ENCODE data around the gene MDGA2.
"Not testable (repeated sequence)": the region's sequence is repeated elsewhere in the genome, so short reads cannot be mapped to it uniquely, and the experiment has no call there.

Gene MDGA2

DNA sequence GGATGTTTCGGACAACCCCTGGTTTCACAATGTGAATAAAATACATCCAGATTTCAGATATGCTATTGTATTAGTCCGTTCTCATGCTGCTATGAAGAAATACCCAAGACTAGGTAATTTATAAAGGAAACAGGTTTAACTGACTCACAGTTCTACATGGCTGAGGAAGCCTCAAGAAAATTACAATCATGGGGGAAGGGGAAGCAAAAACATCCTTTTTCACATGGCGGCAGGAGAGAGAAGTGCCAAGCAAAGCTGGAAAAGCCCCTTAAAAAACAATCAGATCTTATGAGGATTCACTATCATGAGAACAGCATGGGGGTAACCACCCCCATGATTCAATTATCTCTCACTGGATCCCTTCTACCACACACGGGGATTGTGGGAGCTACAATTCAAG is 451.7 kb downstream of the MDGA2 start:
- no peak overlapping the region for H3K9ac ChIP-seq (ENCODE audit: insufficient read length)
- no peaks in the 10 kb centered on the region for H3K36me3 ChIP-seq (ENCODE audit: insufficient read depth, low read length)
- TF ChIP-seq EZH2 (IDR thresholded peaks at IDR 0.05) = no peak
- no peak for TF ChIP-seq FOXP2 (optimal IDR thresholded peaks at IDR 0.05; ENCODE audit: control extremely low read depth, extremely low read length, insufficient read depth)
- no peak for TF ChIP-seq POLR2AphosphoS5 (IDR thresholded peaks at IDR 0.05; ENCODE audit: borderline replicate concordance, low read depth, low read length)
- no peaks in the 10 kb centered on the region for H3K9me3 ChIP-seq (ENCODE audit: low read depth, low read length)
- H3K27ac ChIP-seq = no peak overlapping the region
- H3K4me3 ChIP-seq = no peak overlapping the region
- DNase-seq (ENCODE audit: low read depth, low spot score) = no peak

DNA sequence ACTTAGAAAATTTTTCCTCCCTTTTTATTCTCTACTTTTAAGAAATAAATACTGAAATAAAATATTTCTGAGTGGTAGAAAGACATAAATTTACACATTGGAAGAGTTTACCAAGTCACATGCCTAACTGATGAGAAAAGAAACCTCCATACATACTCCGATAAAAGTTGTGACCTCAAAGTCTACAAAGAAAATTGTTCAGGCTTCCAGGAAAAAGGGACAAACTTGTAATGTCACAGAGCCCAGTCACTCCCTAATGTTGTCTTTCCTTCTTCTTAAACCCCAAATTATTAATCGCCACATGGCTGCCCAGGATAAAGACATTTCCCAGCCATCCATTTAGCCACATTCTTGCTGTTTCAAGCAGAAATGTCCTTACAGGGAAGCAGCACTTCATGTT is 455.3 kb downstream of the MDGA2 start:
- TF ChIP-seq EZH2 (IDR thresholded peaks at IDR 0.05) (no peak), FOXP2 (optimal IDR thresholded peaks at IDR 0.05; ENCODE audit: control extremely low read depth, extremely low read length, insufficient read depth) (no peak), POLR2AphosphoS5 (IDR thresholded peaks at IDR 0.05; ENCODE audit: borderline replicate concordance, low read depth, low read length) (no peak)
- Histone ChIP-seq H3K9me3 (ENCODE audit: low read depth, low read length) (no peaks in the 10 kb centered on the region), H3K27ac (no peak overlapping the region), H3K36me3 (ENCODE audit: insufficient read depth, low read length) (no peaks in the 10 kb centered on the region), H3K4me3 (no peak overlapping the region), H3K9ac (ENCODE audit: insufficient read length) (no peak overlapping the region)
- no peak for DNase-seq (ENCODE audit: low read depth, low spot score)

DNA sequence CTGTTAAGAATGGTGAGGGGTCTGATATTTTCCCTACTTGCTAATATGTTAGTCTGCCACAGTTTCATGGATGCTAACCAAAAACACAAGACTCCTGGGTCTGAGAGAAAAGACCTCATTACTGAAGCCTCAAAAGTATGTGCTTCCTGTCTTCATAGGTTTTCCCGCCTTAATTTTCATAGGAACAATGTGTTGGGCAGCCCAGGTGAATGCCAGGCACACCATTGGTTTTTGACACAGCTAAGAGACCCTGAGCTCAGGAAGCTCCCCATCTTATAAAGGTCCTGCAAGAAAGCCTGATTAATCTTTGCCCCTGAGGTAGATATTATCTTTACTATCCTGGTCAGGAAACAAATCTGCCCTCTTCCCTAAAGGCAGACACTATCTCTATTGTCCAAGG is 464.1 kb downstream of the MDGA2 start:
- H3K36me3 ChIP-seq (ENCODE audit: insufficient read depth, low read length) = no peaks in the 10 kb centered on the region
- no peak for DNase-seq (ENCODE audit: low read depth, low spot score)
- TF ChIP-seq EZH2 (IDR thresholded peaks at IDR 0.05) (no peak), POLR2AphosphoS5 (IDR thresholded peaks at IDR 0.05; ENCODE audit: borderline replicate concordance, low read depth, low read length) (no peak), FOXP2 (optimal IDR thresholded peaks at IDR 0.05; ENCODE audit: control extremely low read depth, extremely low read length, insufficient read depth) (no peak)
- H3K9me3 ChIP-seq (ENCODE audit: low read depth, low read length) = no peaks in the 10 kb centered on the region
- H3K27ac ChIP-seq = no peak overlapping the region
- H3K9ac ChIP-seq (ENCODE audit: insufficient read length) = no peak overlapping the region
- no peak overlapping the region for H3K4me3 ChIP-seq

DNA sequence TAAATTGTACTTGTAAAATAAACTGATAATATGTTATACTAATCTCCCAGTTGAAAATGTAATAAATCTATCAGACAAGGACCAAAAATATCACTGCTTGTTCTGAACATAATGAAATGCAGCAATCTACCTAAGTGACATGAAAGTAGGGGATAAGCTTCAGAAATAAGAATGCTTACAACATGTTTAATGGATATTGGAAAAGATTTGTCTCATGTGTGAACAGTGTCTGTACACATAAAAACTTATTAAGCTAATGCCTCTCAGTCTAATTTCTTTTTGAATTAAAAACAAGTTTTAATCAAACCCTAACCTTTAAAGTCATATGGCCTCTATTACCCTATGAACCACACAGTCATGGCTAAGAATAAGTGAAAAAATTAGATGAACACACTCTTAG is 465.3 kb downstream of the MDGA2 start:
- Histone ChIP-seq H3K9ac (ENCODE audit: insufficient read length) (no peak overlapping the region), H3K27ac (no peak overlapping the region)
- TF ChIP-seq POLR2AphosphoS5 (IDR thresholded peaks at IDR 0.05; ENCODE audit: borderline replicate concordance, low read depth, low read length) (no peak), FOXP2 (optimal IDR thresholded peaks at IDR 0.05; ENCODE audit: control extremely low read depth, extremely low read length, insufficient read depth) (no peak), EZH2 (IDR thresholded peaks at IDR 0.05) (no peak)

DNA sequence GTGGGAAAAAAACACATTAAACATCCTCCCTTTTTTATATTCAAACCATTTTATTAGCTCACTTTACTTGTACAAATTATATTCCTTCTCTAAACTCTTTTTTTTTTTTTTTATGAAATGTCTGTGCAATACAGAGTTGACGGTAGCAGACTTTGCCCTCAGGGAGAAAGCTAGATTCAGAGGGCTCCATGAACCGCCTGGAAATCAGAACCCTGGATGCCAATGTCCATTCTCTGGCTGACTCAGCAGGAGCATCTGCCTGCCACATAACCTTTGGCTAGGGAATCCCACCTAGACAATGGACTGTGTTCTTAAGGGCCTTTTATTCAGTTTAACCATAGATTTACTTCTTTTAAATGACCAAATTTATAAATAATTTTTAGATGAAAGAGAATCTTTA is 467.0 kb downstream of the MDGA2 start:
- H3K9me3 ChIP-seq (ENCODE audit: low read depth, low read length) = no peaks in the 10 kb centered on the region
- H3K4me3 ChIP-seq = no peak overlapping the region
- TF ChIP-seq POLR2AphosphoS5 (IDR thresholded peaks at IDR 0.05; ENCODE audit: borderline replicate concordance, low read depth, low read length) (no peak), EZH2 (IDR thresholded peaks at IDR 0.05) (no peak), FOXP2 (optimal IDR thresholded peaks at IDR 0.05; ENCODE audit: control extremely low read depth, extremely low read length, insufficient read depth) (no peak)
- H3K36me3 ChIP-seq (ENCODE audit: insufficient read depth, low read length) = no peaks in the 10 kb centered on the region
- no peak overlapping the region for H3K27ac ChIP-seq
- no peak overlapping the region for H3K9ac ChIP-seq (ENCODE audit: insufficient read length)
- no peak for DNase-seq (ENCODE audit: low read depth, low spot score)

More for the DNA sequence above, 465.3 kb downstream of the MDGA2 start:
- Histone ChIP-seq H3K4me3 (no peak overlapping the region), H3K9me3 (ENCODE audit: low read depth, low read length) (no peaks in the 10 kb centered on the region), H3K36me3 (ENCODE audit: insufficient read depth, low read length) (no peaks in the 10 kb centered on the region)
- DNase-seq (ENCODE audit: low read depth, low spot score) = no peak

DNA sequence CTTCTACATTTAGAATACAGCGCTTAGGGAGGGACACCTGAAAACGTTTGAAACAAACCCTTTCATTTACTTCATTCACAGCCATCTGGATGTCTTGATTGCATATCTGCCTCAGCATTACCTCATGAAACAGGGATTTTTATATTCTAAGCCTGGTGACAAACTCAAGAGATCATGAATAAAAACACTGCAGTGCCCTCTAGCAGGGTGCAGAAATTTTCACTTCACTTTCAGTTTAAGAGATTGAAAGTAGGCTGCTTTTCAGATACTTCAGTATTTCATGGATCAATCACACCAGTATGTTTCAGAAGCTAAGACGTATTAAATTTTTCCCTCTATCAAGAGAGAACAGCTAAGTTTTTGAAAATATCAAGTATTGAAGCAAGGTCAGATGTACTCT is 467.8 kb downstream of the MDGA2 start:
- Histone ChIP-seq H3K27ac (no peak overlapping the region), H3K9ac (ENCODE audit: insufficient read length) (no peak overlapping the region), H3K4me3 (no peak overlapping the region), H3K36me3 (ENCODE audit: insufficient read depth, low read length) (no peaks in the 10 kb centered on the region), H3K9me3 (ENCODE audit: low read depth, low read length) (no peaks in the 10 kb centered on the region)
- TF ChIP-seq POLR2AphosphoS5 (IDR thresholded peaks at IDR 0.05; ENCODE audit: borderline replicate concordance, low read depth, low read length) = no peak
- no peak for TF ChIP-seq FOXP2 (optimal IDR thresholded peaks at IDR 0.05; ENCODE audit: control extremely low read depth, extremely low read length, insufficient read depth)
- TF ChIP-seq EZH2 (IDR thresholded peaks at IDR 0.05) = no peak
- DNase-seq (ENCODE audit: low read depth, low spot score) = no peak

DNA sequence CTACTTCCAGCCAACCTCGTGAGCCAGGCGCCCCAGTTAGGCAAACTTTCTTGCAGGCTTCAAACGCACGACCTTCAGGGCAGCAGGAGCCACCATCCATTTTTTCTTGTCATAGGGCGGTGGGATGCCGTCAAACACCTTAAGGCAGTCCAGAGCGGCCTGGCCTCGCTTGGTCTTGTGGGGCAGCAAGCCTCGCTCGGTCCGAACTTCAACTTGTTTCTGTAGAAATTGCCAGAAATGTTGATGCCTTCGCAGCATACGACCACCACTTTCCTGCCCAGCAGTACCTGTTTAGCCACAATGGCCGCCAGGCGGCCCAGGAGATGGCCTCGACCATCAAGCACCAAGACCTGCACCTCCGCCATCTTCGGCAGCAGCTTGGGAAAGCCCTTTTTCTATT is 474.7 kb downstream of the MDGA2 start:
- DNase-seq (ENCODE audit: low read depth, low spot score) = no peak
- no peaks in the 10 kb centered on the region for H3K36me3 ChIP-seq (ENCODE audit: insufficient read depth, low read length)

DNA sequence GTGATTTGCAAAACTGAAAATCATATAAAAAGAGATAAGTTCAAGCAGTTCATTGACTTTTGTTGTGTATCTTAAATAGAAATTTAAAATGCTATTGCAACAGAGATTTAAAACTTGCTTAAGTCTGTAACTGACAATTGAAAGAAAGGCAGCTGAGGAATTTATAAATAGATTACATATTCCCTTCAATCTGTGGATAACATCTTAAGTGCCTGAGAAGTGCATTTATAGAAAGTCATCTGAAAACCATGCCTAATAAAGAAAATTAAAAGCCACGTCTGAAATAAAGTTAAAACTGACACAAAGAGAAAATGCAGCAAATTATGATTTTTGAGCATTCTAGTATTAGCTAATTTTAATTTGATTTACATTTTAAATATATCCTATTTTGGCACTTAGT is 479.8 kb downstream of the MDGA2 start:
- DNase-seq (ENCODE audit: low read depth, low spot score) = no peak

More for the DNA sequence above, 474.7 kb downstream of the MDGA2 start:
- Histone ChIP-seq H3K27ac (no peak overlapping the region), H3K9me3 (ENCODE audit: low read depth, low read length) (no peaks in the 10 kb centered on the region), H3K4me3 (no peak overlapping the region), H3K9ac (ENCODE audit: insufficient read length) (no peak overlapping the region)
- TF ChIP-seq EZH2 (IDR thresholded peaks at IDR 0.05) (no peak), POLR2AphosphoS5 (IDR thresholded peaks at IDR 0.05; ENCODE audit: borderline replicate concordance, low read depth, low read length) (no peak), FOXP2 (optimal IDR thresholded peaks at IDR 0.05; ENCODE audit: control extremely low read depth, extremely low read length, insufficient read depth) (no peak)

DNA sequence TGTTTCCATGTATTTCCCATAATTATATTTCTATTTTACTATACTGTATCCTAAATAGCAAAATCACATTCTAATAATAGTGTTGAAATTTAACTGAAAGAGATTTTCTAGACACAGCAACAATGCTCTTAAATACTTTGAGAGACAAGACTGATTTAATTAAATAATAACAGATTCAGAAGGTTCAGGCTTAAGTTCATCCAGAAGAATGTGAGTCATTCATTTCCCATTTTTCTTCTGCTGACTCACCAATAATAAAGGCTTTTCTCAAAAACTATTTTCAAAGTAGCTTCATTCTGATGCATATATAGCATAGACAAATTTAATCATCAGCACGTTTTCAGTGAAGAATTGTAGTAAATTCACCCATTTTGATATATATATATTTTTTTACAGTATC is 481.4 kb downstream of the MDGA2 start:
- Histone ChIP-seq H3K4me3 (no peak overlapping the region), H3K9me3 (ENCODE audit: low read depth, low read length) (no peaks in the 10 kb centered on the region), H3K9ac (ENCODE audit: insufficient read length) (no peak overlapping the region), H3K27ac (no peak overlapping the region), H3K36me3 (ENCODE audit: insufficient read depth, low read length) (no peaks in the 10 kb centered on the region)
- DNase-seq (ENCODE audit: low read depth, low spot score) = no peak
- TF ChIP-seq EZH2 (IDR thresholded peaks at IDR 0.05) (no peak), FOXP2 (optimal IDR thresholded peaks at IDR 0.05; ENCODE audit: control extremely low read depth, extremely low read length, insufficient read depth) (no peak), POLR2AphosphoS5 (IDR thresholded peaks at IDR 0.05; ENCODE audit: borderline replicate concordance, low read depth, low read length) (no peak)

More for the DNA sequence above, 479.8 kb downstream of the MDGA2 start:
- H3K9me3 ChIP-seq (ENCODE audit: low read depth, low read length) = no peaks in the 10 kb centered on the region
- no peak overlapping the region for H3K9ac ChIP-seq (ENCODE audit: insufficient read length)
- no peak overlapping the region for H3K27ac ChIP-seq
- no peak for TF ChIP-seq FOXP2 (optimal IDR thresholded peaks at IDR 0.05; ENCODE audit: control extremely low read depth, extremely low read length, insufficient read depth)
- no peak for TF ChIP-seq EZH2 (IDR thresholded peaks at IDR 0.05)
- TF ChIP-seq POLR2AphosphoS5 (IDR thresholded peaks at IDR 0.05; ENCODE audit: borderline replicate concordance, low read depth, low read length) = no peak
- H3K4me3 ChIP-seq = no peak overlapping the region
- H3K36me3 ChIP-seq (ENCODE audit: insufficient read depth, low read length) = no peaks in the 10 kb centered on the region

DNA sequence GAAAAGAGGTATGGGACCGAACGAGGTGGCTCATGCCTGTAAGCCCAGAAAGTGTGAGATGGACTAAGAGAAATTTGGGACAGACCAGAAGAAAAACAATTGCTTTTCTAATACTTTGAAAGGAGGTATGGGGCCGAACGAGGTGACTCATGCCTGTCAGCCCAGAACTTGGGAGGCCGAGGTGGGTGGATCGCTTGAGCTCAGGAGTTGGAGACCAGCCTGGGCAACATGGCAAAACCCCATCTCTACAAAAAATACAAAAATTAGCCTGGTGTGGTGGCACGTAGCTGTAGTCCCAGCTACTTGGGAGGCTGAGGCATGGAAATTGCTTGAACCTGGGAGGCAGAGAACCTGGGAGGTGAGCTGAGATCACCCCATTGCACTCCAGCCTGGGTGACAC is 483.2 kb downstream of the MDGA2 start:
- not testable (repeated sequence) for H3K9me3 ChIP-seq (ENCODE audit: low read depth, low read length); DNase-seq (ENCODE audit: low read depth, low spot score); H3K27ac ChIP-seq; H3K36me3 ChIP-seq (ENCODE audit: insufficient read depth, low read length); H3K4me3 ChIP-seq; H3K9ac ChIP-seq (ENCODE audit: insufficient read length)
